ENCODE data around the gene AURKAIP1.
A peak's percentile ranks its signal among the peaks of the same experiment; 100 is the strongest.

AURKAIP1 gene

DNA sequence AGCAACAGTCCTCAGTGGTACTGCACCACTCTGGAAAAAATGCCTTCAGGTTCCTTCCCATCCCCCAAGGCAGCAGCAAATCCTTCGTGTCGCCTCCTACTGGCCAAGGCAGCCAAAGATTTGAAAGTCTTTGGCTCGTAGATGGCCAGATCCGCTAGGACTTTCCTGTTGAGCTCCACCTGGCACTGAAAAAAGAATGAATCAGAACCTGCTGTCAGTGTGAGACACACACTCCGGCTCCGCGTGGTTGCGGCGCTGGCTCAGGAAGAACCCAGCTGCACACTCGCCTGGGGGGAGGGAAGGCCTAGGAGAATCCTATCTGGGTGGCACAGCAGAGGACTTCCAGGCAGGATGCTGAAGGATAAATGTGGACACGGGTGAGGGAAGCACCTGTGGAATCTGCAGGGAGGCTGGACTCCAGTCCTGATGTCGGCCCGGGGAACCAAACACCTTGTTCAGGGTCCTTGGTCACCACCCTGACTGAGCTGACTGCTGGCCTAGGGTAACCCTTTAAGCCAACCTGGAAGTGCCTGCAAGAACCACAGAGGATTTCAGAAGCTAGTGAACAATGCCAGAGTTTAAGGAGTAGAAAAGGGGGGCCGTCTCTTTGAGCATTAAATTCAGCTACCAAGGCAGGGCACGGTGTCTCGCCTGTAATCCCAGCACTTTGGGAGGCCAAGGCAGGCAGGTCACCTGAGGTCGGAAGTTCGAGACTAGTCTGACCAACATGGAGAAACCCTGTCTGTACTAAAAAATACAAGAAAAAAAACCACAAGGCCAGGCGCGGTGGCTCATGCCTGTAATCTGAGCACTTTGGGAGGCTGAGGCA lies 27.3 kb upstream of the AURKAIP1 start:
- peak; percentile 80 for DNase-seq (ENCODE audit: low read depth)
- TF ChIP-seq, protein P1, sequence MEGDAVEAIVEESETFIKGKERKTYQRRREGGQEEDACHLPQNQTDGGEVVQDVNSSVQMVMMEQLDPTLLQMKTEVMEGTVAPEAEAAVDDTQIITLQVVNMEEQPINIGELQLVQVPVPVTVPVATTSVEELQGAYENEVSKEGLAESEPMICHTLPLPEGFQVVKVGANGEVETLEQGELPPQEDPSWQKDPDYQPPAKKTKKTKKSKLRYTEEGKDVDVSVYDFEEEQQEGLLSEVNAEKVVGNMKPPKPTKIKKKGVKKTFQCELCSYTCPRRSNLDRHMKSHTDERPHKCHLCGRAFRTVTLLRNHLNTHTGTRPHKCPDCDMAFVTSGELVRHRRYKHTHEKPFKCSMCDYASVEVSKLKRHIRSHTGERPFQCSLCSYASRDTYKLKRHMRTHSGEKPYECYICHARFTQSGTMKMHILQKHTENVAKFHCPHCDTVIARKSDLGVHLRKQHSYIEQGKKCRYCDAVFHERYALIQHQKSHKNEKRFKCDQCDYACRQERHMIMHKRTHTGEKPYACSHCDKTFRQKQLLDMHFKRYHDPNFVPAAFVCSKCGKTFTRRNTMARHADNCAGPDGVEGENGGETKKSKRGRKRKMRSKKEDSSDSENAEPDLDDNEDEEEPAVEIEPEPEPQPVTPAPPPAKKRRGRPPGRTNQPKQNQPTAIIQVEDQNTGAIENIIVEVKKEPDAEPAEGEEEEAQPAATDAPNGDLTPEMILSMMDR (conservative IDR thresholded peaks at IDR 0.05; ENCODE audit: low read depth, low read length), result peak; percentile 84
- no peak overlapping the region for H3K4me3 ChIP-seq (ENCODE audit: low read depth, low read length)

DNA sequence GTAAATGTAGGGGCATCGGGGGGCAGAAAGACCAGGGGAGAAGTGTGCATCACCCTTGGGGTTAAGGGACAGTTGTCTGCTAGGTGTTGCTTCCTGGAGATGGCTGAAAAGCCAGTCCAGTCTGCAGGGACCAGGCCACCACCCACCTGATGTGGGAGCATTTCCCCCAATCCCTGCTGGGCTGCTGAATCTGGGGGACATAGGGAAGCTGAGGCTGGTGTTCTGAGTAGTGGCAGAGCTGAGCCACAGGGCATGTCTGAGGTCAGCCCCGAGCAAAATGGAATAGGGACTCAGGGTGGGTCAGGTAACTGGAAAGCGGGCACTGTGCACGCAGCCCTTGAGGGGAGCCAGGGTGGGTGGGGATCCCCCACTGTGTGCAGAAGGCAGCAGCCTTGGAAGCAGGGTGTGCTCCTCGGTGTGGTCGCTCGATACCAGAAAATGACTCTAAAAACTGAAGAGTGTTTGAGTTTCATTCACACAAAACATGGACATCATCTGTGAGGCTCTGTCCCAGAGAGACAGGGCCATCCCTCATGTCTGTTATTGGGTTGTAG lies 26.5 kb upstream of the AURKAIP1 start:
- TF ChIP-seq, protein P1 (conservative IDR thresholded peaks at IDR 0.05; ENCODE audit: low read depth, low read length), result no peak

DNA sequence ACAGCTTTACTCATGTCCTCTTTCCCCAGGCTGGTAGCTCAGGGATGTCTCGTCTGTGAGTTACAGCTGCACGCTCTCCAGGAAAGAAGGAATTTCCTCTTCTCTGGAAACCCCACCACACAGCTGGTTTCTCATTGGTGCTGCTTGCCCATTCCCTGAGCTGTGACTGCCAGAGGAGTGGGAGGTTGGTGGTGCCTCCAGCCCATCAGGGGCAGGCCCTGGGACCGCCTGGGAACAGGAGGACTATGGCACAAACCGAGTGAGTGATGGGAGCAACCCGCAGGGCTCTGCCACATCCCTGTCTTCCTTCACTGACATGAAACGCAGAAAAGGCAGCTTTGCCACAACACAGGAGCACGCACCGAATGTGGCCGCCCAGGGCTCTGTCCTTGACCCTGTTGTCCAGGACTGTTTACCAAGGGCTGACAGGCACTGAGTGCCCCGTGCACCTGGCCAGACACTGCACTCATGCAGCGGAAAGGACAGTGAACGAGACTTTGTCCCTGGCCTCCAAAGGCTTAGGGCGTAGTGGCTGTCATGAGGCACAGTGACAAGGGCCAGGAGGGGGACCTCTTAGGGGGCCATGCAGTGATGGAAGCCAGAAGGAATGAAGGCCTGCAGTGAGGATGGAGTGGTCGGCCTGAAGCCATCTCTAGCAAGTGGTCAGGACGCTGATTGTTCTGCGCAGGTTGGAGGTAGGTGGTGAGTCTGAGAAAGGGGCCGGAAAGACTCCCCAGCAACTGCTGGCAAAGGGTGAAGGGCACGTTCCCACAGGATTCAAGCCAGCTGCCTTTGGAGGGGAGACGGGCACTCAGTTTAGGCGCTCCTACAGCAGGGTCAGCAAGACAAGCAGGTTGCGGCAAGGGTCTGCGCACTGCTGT lies 25.8 kb upstream of the AURKAIP1 start:
- TF ChIP-seq, protein P1 (conservative IDR thresholded peaks at IDR 0.05; ENCODE audit: low read depth, low read length), result no peak
- DNase-seq (ENCODE audit: low read depth), result peak; percentile 14
- H3K4me3 ChIP-seq (ENCODE audit: low read depth, low read length), result peak overlapping the region; percentile 99

More for the DNA sequence above, 26.5 kb upstream of the AURKAIP1 start:
- H3K4me3 ChIP-seq (ENCODE audit: low read depth, low read length), result peak overlapping the region; percentile 13
- no peak for DNase-seq (ENCODE audit: low read depth)

DNA sequence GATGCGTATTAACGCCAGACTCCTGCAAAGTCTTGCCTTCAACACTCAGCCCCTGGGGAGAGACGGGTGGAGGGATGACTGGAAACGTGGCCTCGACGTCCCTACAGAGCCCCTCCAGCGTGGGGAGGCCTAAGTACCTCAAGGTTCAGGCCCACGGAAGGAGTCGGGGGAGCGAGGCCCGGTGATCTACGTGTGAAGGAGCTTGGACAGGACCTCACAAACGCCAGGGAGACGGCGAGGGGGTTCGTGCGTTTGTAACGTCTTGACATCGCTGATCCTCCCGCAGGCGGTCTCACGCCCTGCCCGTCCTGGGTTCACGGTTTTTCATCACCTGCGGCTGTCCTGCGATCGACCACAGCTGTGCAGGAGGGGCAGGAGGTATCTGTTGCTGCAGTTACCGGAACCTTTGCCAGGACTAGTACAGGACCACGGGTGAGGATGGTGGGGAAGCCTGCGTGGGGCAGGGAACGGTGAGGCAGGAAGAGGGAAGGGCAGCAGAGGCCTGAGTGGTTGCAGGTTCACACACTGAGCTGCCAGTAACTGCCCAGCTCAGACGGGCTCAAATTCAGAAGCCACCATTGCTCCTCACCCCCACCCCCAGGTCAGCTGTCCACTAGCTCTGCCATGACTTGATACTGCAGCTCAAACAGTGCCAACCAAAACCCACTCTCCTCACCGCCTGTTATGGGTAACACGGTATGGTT lies 25.0 kb upstream of the AURKAIP1 start:
- TF ChIP-seq, protein P1 (conservative IDR thresholded peaks at IDR 0.05; ENCODE audit: low read depth, low read length), result no peak
- H3K4me3 ChIP-seq (ENCODE audit: low read depth, low read length), result peak overlapping the region; percentile 99
- peak; percentile 46 for DNase-seq (ENCODE audit: low read depth)

DNA sequence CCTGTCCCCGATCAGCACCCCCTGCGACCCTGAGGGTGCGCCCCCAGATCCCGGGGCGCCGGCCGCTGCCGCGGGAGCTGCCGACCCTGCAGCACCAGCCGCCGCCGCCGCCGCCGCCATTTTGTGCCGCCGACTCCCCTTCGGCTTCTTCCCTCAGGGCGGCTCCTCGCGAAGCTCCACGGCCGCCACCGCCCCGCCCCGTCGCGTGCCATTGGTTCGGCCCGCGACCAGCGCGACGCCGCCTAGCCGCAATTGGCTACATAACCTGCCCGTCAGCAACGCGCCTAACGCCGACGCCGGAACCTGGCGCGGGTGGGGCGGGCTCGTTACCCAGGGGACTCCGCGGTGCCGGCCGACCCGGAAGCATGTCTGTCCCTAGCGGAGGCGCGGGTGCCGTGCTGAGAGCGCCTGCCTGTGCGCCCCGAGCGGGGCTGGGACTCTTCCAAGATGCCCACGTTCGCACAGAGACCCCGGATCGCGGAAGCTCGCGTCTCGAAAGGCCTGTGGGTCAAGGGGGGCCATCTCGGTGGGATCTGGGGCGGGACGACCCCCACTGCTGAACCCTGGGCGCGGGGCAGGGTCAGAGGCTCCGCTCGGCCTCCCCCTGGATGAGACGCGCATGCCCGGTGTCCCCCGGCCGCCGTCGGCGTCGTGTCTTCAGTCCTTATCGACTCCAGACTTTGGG lies 24.3 kb upstream of the AURKAIP1 start, which contains the start of gene CCNL2:
CCNL2 (minus strand) TSS at position 149 of the 685 bp plus-strand sequence; CDS start at position 120, 29 bp downstream.
- TF ChIP-seq, protein P1 (conservative IDR thresholded peaks at IDR 0.05; ENCODE audit: low read depth, low read length), result peak; percentile 53
- peak within 1 kb of the TSS; percentile 99 for H3K4me3 ChIP-seq (ENCODE audit: low read depth, low read length)
- peak; percentile 99 for DNase-seq (ENCODE audit: low read depth)
